ENCODE data around the gene PAX1.

Gene PAX1

GRCh38 chr20:21704408-21705385, 767 bp upstream of the PAX1 start:
- TF ChIP-seq ZBTB7A (IDR thresholded peaks at IDR 0.05; ENCODE audit: low read depth) (no peak), CEBPB (IDR thresholded peaks at IDR 0.05) (no peak), CREB1 (IDR thresholded peaks at IDR 0.05; ENCODE audit: low read depth) (no peak), TAF1 (IDR thresholded peaks at IDR 0.05; ENCODE audit: low read depth) (no peak), EP300 (IDR thresholded peaks at IDR 0.05; ENCODE audit: borderline replicate concordance) (no peak), TCF12 (IDR thresholded peaks at IDR 0.05; ENCODE audit: low read depth) (no peak), YY1 (IDR thresholded peaks at IDR 0.05; ENCODE audit: low read depth) (no peak), MAX (IDR thresholded peaks at IDR 0.05) (no peak), USF1 (IDR thresholded peaks at IDR 0.05) (no peak), RAD21 (IDR thresholded peaks at IDR 0.05; ENCODE audit: low read depth) (no peak), NFIC (IDR thresholded peaks at IDR 0.05) (no peak), EGR1 (IDR thresholded peaks at IDR 0.05) (no peak)

- TF ChIP-seq TCF12 (IDR thresholded peaks at IDR 0.05; ENCODE audit: low read depth) (no peak), YY1 (IDR thresholded peaks at IDR 0.05; ENCODE audit: low read depth) (no peak), USF1 (IDR thresholded peaks at IDR 0.05) (no peak), EGR1 (IDR thresholded peaks at IDR 0.05) (no peak), REST (IDR thresholded peaks at IDR 0.05; ENCODE audit: low read depth) (no peak), CREB1 (IDR thresholded peaks at IDR 0.05; ENCODE audit: low read depth) (no peak), RAD21 (IDR thresholded peaks at IDR 0.05; ENCODE audit: low read depth) (no peak), TAF1 (IDR thresholded peaks at IDR 0.05; ENCODE audit: low read depth) (no peak), MAX (IDR thresholded peaks at IDR 0.05) (no peak), EP300 (IDR thresholded peaks at IDR 0.05; ENCODE audit: borderline replicate concordance) (no peak), FOXM1 (IDR thresholded peaks at IDR 0.05; ENCODE audit: borderline replicate concordance, low read depth) (no peak), TEAD4 (IDR thresholded peaks at IDR 0.05) (no peak), CEBPB (IDR thresholded peaks at IDR 0.05) (no peak), ZBTB7A (IDR thresholded peaks at IDR 0.05; ENCODE audit: low read depth) (no peak), NFIC (IDR thresholded peaks at IDR 0.05) (no peak)
These were observed 1.1 kb downstream of the PAX1 start for GRCh38 chr20:21706261-21707195.

- no peak for TF ChIP-seq EGR1 (IDR thresholded peaks at IDR 0.05)
- no peak for TF ChIP-seq TCF12 (IDR thresholded peaks at IDR 0.05; ENCODE audit: low read depth)
- TF ChIP-seq REST (IDR thresholded peaks at IDR 0.05; ENCODE audit: low read depth): no peak
- TF ChIP-seq EP300 (IDR thresholded peaks at IDR 0.05; ENCODE audit: borderline replicate concordance): no peak
- no peak for TF ChIP-seq FOXM1 (IDR thresholded peaks at IDR 0.05; ENCODE audit: borderline replicate concordance, low read depth)
- no peak for TF ChIP-seq MAX (IDR thresholded peaks at IDR 0.05)
- no peak for TF ChIP-seq ZBTB7A (IDR thresholded peaks at IDR 0.05; ENCODE audit: low read depth)
- TF ChIP-seq USF1 (IDR thresholded peaks at IDR 0.05): no peak
- TF ChIP-seq NFIC (IDR thresholded peaks at IDR 0.05): no peak
- TF ChIP-seq YY1 (IDR thresholded peaks at IDR 0.05; ENCODE audit: low read depth): no peak
- TF ChIP-seq CREB1 (IDR thresholded peaks at IDR 0.05; ENCODE audit: low read depth): no peak
- TF ChIP-seq TEAD4 (IDR thresholded peaks at IDR 0.05): no peak
- TF ChIP-seq CEBPB (IDR thresholded peaks at IDR 0.05): no peak
- no peak for TF ChIP-seq RAD21 (IDR thresholded peaks at IDR 0.05; ENCODE audit: low read depth)
- no peak for TF ChIP-seq TAF1 (IDR thresholded peaks at IDR 0.05; ENCODE audit: low read depth)
These were observed 1.8 kb downstream of the PAX1 start for GRCh38 chr20:21707267-21707666.

Data from Ishikawa (cell line).